ENCODE measurements around the gene NARF. TPM values are rescaled to one million over a fixed set of nuclear protein-coding genes. Genes with fewer than 3 reads are reported as not detected.
"Not testable (repeated sequence)": the region's sequence is repeated elsewhere in the genome, so short reads cannot be mapped to it uniquely, and the experiment has no call there.

NARF gene
- total RNA-seq, 4 donors from 2014 or later = 33.2 to 47.5 (median 40.2) TPM

DNA sequence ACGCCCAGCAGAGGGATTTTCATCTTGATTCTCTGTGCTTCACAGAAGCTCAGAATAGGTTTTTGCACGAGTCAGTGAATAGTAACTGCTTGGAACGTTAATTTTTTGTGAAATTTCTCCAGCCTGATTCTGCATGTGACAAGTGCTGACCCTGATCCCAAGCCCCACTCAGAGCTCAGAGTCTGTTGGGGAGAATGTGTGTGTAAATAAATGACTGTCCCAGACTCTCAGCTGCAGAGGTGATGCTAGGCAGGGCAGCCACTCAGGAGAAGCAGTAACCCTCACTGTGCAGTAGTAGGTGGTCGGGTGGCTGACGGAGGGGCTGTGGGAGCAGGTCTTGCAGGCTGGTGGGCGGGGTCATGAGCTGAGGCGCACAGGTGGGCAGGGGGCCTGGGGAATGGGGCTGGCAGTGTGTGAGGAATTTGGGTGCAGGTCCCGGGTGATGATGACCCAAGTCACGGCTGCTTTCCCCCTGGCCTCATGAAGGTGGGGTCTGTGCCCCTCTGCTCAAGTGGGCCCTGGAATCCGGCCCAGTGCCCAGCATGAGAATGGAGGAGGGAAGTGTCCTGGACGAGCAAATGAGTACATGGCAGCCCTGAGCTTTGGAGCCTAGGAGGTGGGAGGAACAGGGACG, 44.7 kb downstream of the NARF start:
- H3K4me1 ChIP-seq = peaks cover under 1 to 28% (median 9%) of the 10 kb centered on the region in 3 donors
- intact Hi-C loops (cut with DNase I) = no loop called here
- no peaks in the 10 kb centered on the region for H3K9me3 ChIP-seq
- TF ChIP-seq, protein P1, sequence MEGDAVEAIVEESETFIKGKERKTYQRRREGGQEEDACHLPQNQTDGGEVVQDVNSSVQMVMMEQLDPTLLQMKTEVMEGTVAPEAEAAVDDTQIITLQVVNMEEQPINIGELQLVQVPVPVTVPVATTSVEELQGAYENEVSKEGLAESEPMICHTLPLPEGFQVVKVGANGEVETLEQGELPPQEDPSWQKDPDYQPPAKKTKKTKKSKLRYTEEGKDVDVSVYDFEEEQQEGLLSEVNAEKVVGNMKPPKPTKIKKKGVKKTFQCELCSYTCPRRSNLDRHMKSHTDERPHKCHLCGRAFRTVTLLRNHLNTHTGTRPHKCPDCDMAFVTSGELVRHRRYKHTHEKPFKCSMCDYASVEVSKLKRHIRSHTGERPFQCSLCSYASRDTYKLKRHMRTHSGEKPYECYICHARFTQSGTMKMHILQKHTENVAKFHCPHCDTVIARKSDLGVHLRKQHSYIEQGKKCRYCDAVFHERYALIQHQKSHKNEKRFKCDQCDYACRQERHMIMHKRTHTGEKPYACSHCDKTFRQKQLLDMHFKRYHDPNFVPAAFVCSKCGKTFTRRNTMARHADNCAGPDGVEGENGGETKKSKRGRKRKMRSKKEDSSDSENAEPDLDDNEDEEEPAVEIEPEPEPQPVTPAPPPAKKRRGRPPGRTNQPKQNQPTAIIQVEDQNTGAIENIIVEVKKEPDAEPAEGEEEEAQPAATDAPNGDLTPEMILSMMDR (IDR thresholded peaks at IDR 0.05) = no peak
- TF ChIP-seq POLR2A (IDR thresholded peaks at IDR 0.05) = no peak
- no peaks in the 10 kb centered on the region for H3K36me3 ChIP-seq
- no peak for DNase-seq
- H3K27me3 ChIP-seq = no peaks in the 10 kb centered on the region
- WGBS, 2 donors = 77 to 79% methylated on average over 6 to 10 of the region's 12 CpGs
- no peak overlapping the region for H3K27ac ChIP-seq
- no peak overlapping the region for H3K4me3 ChIP-seq

DNA sequence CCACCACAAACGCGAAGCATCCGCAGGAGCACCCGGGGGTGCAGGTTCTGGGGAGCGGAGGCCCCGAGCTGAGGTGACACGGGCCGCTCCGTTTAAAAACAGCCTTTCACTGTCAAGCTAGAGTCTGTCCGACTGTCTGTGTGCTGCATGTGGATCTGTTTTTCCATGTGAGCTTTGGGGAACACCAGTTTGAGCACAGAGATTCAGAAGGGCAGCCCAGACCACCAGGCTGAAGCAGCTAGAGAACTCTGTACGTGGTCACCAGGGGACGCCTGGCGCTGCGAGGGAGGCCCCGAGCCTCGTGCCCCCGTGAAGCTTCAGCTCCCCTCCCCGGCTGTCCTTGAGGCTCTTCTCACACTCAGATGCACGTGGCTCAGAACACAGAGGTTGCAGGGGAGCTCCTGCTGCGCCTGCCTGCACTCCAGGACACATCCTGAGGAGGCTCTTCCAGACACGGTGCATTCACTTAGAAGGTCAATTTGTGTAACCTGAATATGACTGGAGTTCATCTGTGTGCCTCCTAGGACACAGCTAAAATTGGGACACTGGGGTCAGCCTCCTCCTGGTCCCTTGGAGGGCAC, 45.3 kb downstream of the NARF start:
- H3K27me3 ChIP-seq = no peaks in the 10 kb centered on the region
- DNase-seq = no peak
- 78 to 100% methylated on average over 2 to 11 of the region's 21 CpGs for WGBS, 2 donors

DNA sequence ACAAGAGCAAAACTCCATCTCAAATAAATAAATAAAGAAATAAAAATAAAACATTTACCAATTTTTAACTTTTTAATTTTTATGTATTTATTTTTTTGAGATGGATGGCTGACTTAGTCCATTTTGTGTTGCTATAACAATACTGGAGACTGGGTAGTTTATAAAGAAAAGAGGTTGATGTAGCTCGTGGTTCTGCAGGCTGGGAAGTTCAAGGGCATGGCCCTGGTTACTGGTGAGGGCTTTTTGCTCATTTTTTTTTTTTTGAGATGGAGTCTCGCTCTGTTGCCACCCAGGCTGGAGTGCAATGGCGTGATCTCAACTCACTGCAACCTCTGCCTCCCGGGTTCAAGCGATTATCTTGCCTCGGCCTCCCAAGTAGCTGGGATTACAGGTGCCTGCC, 46.8 kb downstream of the NARF start:
- H3K27ac ChIP-seq = no peak overlapping the region
- TF ChIP-seq, protein P1 (IDR thresholded peaks at IDR 0.05) = no peak
- TF ChIP-seq POLR2A (IDR thresholded peaks at IDR 0.05) = no peak
- no peak overlapping the region for H3K4me3 ChIP-seq
- no peaks in the 10 kb centered on the region for H3K27me3 ChIP-seq
- WGBS, 2 donors = 90 to 94% methylated on average over 6 of the region's 6 CpGs
- DNase-seq = no peak
- intact Hi-C loops (cut with DNase I) = no loop called here
- H3K9me3 ChIP-seq = no peaks in the 10 kb centered on the region
- H3K36me3 ChIP-seq = no peaks in the 10 kb centered on the region
- H3K4me1 ChIP-seq = peaks cover 0 to 17% (median 6%) of the 10 kb centered on the region in 3 donors

More for the DNA sequence above, 45.3 kb downstream of the NARF start:
- no peak overlapping the region for H3K27ac ChIP-seq
- no peaks in the 10 kb centered on the region for H3K36me3 ChIP-seq
- no peaks in the 10 kb centered on the region for H3K9me3 ChIP-seq
- no peak for TF ChIP-seq POLR2A (IDR thresholded peaks at IDR 0.05)
- TF ChIP-seq, protein P1 (IDR thresholded peaks at IDR 0.05) = no peak
- H3K4me1 ChIP-seq = peaks cover 0 to 22% (median 6%) of the 10 kb centered on the region in 3 donors
- intact Hi-C loops (cut with DNase I) = no loop called here
- no peak overlapping the region for H3K4me3 ChIP-seq

DNA sequence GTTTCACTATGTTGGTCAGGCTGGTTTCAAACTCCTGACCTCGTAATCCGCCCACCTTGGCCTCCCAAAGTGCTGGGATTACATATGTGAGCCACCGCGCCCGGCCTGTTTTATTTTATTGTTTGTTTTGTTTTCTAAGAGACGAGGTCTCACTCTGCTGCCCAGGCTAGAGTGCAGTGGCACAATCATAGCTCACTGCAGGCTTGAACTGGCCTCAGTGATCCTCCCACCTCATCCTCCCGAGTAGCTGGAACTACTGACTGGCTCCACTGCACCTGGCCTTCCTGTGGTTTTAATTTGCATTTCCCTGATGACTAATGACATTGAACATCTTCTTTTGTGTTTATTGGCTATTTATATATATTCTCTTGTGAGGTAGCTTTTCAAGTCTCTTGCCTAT, 47.9 kb downstream of the NARF start:
- H3K36me3 ChIP-seq; intact Hi-C loops (cut with DNase I); DNase-seq; H3K27me3 ChIP-seq; H3K4me3 ChIP-seq; H3K9me3 ChIP-seq: not testable (repeated sequence)
- WGBS, 2 donors = 41 to 42% methylated on average over 7 of the region's 7 CpGs
- H3K27ac ChIP-seq = peak overlapping the region in 2 of 4 donors; percentile 13 to 15
- peaks cover 0 to 15% (median 6%) of the 10 kb centered on the region in 3 donors for H3K4me1 ChIP-seq

DNA sequence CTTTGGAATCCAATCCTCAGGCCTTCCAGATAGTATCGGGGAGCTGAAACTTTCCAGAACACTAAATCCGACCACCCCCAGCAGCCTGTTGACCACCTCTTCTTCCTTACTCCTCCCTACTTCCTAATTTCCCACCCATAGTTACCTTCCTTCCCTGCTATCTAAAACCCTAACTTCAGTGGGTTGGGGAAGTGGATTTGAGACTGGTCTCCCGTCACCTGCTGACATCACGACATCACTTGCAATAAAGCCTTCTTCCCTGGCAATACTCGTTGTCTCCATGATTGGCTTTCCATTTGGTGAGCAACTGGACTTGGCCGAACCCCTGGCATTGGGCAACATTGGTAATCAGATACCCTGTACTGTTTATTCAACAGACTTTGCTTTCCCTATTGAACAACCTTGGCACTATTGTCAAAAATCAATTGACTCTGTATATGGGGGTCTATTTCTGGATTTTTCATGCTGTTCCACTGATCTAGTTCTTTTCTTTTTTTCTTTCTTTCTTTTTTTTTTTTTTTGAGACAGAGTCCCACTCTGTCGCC, 49.2 kb downstream of the NARF start:
- no peaks in the 10 kb centered on the region for H3K9me3 ChIP-seq
- no peak overlapping the region for H3K4me3 ChIP-seq
- intact Hi-C loops (cut with DNase I) = no loop called here
- no peaks in the 10 kb centered on the region for H3K36me3 ChIP-seq
- peaks cover 0 to 2% (median 0%) of the 10 kb centered on the region in 3 donors for H3K4me1 ChIP-seq
- H3K27me3 ChIP-seq = no peaks in the 10 kb centered on the region
- 91 to 92% methylated on average over 7 of the region's 7 CpGs for WGBS, 2 donors
- H3K27ac ChIP-seq = no peak overlapping the region
- no peak for DNase-seq
- TF ChIP-seq POLR2A (IDR thresholded peaks at IDR 0.05) = no peak
- TF ChIP-seq, protein P1 (IDR thresholded peaks at IDR 0.05) = no peak

DNA sequence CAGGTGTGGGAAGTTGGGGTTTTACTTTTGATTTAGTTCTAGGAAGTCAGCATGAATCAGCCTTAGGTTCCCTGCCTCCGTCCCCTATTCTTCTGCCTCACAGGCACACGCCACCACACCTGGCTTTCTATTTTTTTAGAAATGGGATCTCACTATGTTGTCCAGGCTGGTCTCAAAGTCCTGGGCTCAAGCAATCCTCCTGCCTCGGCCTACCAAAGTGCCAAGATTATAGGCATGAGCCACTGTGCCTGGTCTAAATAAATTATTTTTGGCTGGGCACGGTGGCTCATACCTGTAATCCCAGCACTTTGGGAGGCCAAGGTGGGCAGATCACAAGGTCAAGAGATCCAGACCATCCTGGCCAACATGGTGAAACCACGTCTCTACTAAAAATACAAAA, 53.1 kb downstream of the NARF start:
- H3K36me3 ChIP-seq; H3K4me1 ChIP-seq; H3K4me3 ChIP-seq; intact Hi-C loops (cut with DNase I); H3K27me3 ChIP-seq; H3K9me3 ChIP-seq; DNase-seq; H3K27ac ChIP-seq: not testable (repeated sequence)
- WGBS, 2 donors = 76 to 95% methylated on average over 4 of the region's 5 CpGs

DNA sequence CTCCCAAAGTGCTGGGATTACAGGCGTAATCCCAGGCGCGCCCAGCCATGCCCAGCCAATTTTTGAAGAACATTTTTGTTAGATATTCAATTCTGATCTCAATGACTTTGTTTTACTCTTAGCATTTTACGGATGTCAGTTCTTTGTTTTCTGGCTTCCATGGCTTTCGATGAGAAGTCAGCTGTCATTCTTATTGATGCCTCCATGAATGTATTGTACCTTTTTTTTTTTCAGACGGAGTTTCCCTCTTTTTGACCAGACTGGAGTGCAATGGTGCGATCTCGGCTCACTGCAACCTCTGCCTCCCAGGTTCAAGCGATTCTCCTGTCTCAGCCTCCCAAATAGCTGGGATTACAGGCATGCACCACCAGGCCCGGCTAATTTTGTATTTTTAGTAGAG, 55.3 kb downstream of the NARF start:
- H3K27me3 ChIP-seq; H3K4me1 ChIP-seq; H3K4me3 ChIP-seq; intact Hi-C loops (cut with DNase I); DNase-seq; H3K27ac ChIP-seq; H3K9me3 ChIP-seq; H3K36me3 ChIP-seq: not testable (repeated sequence)
- 80 to 97% methylated on average over 8 to 10 of the region's 10 CpGs for WGBS, 2 donors

Data from esophagus squamous epithelium (tissue), 5 donors.